Measurements from ENCODE around the gene GOSR1.

GOSR1 gene

GRCh38 chr17:30503558-30503957 is 26.4 kb downstream of the GOSR1 start:
- TF ChIP-seq, protein P1, sequence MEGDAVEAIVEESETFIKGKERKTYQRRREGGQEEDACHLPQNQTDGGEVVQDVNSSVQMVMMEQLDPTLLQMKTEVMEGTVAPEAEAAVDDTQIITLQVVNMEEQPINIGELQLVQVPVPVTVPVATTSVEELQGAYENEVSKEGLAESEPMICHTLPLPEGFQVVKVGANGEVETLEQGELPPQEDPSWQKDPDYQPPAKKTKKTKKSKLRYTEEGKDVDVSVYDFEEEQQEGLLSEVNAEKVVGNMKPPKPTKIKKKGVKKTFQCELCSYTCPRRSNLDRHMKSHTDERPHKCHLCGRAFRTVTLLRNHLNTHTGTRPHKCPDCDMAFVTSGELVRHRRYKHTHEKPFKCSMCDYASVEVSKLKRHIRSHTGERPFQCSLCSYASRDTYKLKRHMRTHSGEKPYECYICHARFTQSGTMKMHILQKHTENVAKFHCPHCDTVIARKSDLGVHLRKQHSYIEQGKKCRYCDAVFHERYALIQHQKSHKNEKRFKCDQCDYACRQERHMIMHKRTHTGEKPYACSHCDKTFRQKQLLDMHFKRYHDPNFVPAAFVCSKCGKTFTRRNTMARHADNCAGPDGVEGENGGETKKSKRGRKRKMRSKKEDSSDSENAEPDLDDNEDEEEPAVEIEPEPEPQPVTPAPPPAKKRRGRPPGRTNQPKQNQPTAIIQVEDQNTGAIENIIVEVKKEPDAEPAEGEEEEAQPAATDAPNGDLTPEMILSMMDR (IDR thresholded peaks at IDR 0.05; ENCODE audit: borderline replicate concordance, insufficient read depth, low read depth, low read length) = no peak

DNA sequence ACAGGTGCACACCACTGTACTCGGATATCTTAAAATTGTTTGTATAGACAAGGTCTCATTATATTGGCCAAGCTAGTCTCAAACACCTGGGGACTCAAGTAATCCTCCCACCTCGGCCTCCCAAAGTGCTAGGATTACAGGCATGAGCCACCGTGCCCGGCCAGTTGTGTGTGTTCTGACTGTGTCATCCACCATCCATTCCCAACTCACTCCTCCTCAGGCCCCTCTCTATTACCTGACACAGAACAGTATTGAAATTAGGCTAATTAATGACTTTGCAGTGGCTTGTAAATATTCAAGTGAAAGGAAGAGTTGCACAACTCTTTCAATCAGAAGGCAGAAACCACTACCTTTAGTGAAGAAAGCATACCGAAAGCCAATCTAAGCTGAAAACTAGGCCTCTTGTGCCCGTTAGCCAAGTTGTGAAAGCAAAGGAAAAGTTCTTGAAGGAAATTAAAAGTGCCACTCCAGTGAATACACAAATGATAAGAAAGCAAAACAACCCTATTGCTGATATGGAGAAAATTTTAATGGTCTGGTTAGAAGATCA is 28.7 kb downstream of the GOSR1 start:
- TF ChIP-seq, protein P1 (IDR thresholded peaks at IDR 0.05; ENCODE audit: borderline replicate concordance, insufficient read depth, low read depth, low read length) = no peak
- H3K4me3 ChIP-seq (ENCODE audit: low read depth, low read length) = no peak overlapping the region

More at GRCh38 chr17:30503558-30503957, 26.4 kb downstream of the GOSR1 start:
- no peak overlapping the region for H3K4me3 ChIP-seq (ENCODE audit: low read depth, low read length)

- TF ChIP-seq, protein P1 (IDR thresholded peaks at IDR 0.05; ENCODE audit: borderline replicate concordance, insufficient read depth, low read depth, low read length) = no peak
- no peak overlapping the region for H3K4me3 ChIP-seq (ENCODE audit: low read depth, low read length)
Measured at GRCh38 chr17:30506481-30506880, 29.3 kb downstream of the GOSR1 start.

- no peak overlapping the region for H3K4me3 ChIP-seq (ENCODE audit: low read depth, low read length)
- TF ChIP-seq, protein P1 (IDR thresholded peaks at IDR 0.05; ENCODE audit: borderline replicate concordance, insufficient read depth, low read depth, low read length) = no peak
Measured at GRCh38 chr17:30513346-30513745, 36.1 kb downstream of the GOSR1 start.

DNA sequence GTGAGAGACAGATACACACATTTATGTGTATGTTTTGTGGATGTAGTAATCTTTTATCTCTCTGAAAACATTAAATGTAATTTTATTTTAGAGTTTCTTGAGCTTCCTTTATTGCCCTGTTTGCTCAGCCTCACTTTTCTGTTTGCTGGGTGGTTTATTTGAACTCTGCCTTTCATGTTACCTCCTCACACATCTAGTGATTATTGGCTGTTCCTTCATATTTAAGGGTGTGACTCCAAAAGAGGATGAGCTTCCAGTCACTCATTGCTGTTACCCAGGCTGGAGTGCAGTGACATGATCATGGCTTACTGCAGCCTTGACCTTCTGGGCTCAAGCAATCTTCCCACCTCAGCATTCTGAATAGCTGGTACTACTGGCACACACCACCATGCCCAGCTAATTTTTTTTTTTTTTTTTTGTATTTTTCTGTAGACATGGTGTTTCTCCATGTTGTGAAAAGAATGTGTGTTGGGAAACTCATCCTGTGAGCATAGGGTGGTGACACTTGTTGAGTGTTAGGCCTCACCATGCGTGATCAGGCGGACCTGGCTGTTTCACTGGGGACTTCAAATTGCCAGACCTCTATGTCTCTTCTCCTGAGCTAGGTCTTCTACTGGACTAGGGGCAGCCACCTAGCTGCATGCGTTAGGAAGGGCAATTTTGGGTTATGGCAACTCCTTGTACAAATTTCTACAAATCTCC is 37.8 kb downstream of the GOSR1 start:
- TF ChIP-seq, protein P1 (IDR thresholded peaks at IDR 0.05; ENCODE audit: borderline replicate concordance, insufficient read depth, low read depth, low read length) = no peak
- H3K4me3 ChIP-seq (ENCODE audit: low read depth, low read length) = no peak overlapping the region

GRCh38 chr17:30517786-30518185 is 40.6 kb downstream of the GOSR1 start:
- TF ChIP-seq, protein P1 (IDR thresholded peaks at IDR 0.05; ENCODE audit: borderline replicate concordance, insufficient read depth, low read depth, low read length) = no peak
- H3K4me3 ChIP-seq (ENCODE audit: low read depth, low read length) = no peak overlapping the region

DNA sequence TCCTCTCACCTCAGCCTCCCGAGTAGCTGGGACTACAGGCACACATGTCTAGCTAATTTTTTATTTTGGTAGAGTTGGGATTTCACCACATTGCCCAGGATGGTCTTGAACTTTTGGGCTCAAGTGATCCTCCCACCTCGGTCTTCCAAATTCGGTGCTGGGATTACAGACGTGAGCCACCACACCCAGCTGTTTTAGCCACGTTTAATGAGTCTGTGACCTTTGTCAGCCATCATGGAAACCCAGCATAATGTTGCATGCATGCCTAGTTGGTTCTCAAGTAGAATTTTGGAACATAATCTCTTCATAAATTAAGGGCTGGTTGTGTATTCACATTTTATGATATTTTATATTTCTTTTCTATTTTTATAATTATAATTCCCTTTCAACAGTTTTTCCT is 42.0 kb downstream of the GOSR1 start:
- H3K4me3 ChIP-seq (ENCODE audit: low read depth, low read length) = no peak overlapping the region
- TF ChIP-seq, protein P1 (IDR thresholded peaks at IDR 0.05; ENCODE audit: borderline replicate concordance, insufficient read depth, low read depth, low read length) = no peak
